HG03097 (cell line): ENCODE data around the gene TMPRSS12.
"Not testable (repeated sequence)": the region's sequence is repeated elsewhere in the genome, so short reads cannot be mapped to it uniquely, and the experiment has no call there.

Experiments
- ATAC-seq: cut with Tn5 transposase; IDR thresholded peaks from one replicate; pipeline ENCODE4 v1.9.1; 2021; ENCODE audit not compliant: unreplicated experiment, low FRiP score

The TMPRSS12 gene, protein sequence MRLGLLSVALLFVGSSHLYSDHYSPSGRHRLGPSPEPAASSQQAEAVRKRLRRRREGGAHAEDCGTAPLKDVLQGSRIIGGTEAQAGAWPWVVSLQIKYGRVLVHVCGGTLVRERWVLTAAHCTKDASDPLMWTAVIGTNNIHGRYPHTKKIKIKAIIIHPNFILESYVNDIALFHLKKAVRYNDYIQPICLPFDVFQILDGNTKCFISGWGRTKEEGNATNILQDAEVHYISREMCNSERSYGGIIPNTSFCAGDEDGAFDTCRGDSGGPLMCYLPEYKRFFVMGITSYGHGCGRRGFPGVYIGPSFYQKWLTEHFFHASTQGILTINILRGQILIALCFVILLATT

DNA sequence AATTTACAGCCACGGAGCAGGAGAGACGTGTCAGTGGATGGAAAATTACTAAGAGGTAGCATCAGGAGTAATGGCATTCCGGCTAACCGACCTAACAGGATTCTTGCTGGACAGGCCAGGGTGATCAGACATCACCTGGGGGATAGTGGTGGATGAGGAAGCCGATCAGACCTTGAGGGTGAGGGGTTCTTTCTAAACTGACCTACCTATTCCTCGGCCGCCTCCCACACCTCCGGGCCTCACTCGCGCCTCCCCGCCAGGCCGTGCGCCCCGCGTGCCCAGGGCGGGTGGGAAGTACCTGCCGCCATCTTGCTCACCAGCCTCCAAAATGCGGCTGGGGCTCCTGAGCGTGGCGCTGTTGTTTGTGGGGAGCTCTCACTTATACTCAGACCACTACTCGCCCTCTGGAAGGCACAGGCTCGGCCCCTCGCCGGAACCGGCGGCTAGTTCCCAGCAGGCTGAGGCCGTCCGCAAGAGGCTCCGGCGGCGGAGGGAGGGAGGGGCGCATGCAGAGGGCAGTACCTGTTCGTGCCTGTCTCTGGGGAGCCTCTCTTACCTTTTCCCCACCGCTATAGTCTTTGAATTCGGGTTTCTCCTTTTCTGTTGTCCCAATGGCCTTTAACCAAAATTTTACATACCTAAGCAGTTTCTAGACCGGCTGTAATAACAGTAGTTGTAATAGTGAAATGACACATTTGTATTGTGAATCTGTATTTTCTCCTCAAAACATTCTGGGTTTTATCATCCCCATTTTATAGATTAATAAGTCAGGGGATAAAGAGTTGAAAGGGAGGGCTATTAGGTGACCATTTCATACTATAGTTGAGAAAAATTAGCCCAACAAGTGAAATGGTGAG is at the start of gene TMPRSS12:
TSS of gene TMPRSS12 (plus strand) at position 290 of the 857 bp plus-strand sequence. CDS start at position 329, 39 bp downstream.
- ATAC-seq = no peak

DNA sequence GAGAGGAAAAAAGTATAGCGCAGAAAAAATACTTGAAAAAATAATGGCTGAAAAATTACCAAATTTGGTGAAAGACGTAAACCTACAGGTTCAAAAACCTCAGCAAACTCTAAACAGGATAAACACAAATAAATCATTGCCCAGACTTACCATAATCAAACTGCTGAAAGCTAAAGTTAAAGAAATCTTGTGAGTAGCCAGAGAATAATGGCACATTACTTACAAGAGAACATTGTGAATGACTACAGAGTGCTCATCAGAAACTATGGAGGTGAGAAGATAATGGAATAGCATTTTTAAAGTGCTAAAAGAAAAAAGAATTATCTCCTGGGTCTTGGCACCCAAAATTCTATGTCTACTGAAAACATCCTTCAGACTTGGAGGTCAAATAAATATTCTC is 42.8 kb upstream of the TMPRSS12 start:
- no peak for ATAC-seq

DNA sequence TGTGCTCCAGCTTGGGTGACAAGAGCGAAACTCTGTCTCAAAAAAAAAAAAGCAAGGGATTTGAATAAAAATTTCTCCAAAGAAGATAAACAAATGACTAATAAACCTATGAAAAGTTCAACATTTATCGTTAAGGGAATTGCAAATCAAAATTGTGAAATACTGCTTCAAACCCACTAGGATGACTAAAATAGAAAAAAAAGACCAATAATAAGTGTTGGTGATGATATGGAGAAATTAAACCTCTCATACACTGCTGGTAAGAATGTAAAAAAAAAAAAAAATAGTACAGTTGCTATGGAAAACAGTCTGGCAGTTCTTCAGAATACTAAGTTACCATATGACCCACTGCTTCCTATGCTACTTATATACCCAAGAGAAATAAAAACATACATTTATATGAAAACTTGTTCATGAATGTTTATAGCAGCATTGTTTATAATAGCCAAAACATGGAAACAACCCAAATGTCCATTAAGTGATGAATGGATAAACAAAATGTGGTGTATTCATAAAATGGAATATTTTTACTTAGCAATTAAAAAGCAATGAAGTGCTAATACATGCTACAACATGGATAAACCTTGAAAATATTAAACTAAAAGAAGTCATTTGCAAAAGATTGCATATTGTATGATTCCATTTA is 39.4 kb upstream of the TMPRSS12 start:
- no peak for ATAC-seq

- ATAC-seq = no peak
Measured at GRCh38 chr12:50806176-50806575, 36.5 kb upstream of the TMPRSS12 start.

- ATAC-seq = not testable (repeated sequence)
Measured at GRCh38 chr12:50809131-50809530, 33.6 kb upstream of the TMPRSS12 start.

GRCh38 chr12:50814921-50815320 is 27.8 kb upstream of the TMPRSS12 start:
- ATAC-seq = not testable (repeated sequence)

DNA sequence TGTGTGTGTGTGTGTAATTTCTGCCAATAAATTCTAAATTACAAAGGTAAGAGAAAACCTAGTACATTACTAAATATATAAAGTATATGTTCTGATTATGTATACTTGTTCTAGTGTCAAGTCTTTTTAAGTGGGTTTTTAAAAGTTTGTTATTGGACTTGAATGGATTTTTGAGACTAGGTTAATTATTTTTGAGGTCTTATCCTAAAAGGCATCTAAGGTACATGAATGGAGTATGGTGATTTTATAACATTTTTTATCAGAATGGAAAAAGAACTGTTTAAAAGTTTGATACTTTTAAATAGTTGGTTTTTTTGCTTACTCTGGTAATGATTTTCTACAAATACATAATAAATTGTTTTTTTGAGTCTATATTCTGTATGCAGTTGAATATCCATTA is 22.5 kb upstream of the TMPRSS12 start:
- no peak for ATAC-seq

GRCh38 chr12:50822082-50822481 is 20.6 kb upstream of the TMPRSS12 start:
- ATAC-seq = no peak

- not testable (repeated sequence) for ATAC-seq
Measured at GRCh38 chr12:50823724-50824123, 19.0 kb upstream of the TMPRSS12 start.

GRCh38 chr12:50824914-50825313 is 17.8 kb upstream of the TMPRSS12 start:
- ATAC-seq = no peak

DNA sequence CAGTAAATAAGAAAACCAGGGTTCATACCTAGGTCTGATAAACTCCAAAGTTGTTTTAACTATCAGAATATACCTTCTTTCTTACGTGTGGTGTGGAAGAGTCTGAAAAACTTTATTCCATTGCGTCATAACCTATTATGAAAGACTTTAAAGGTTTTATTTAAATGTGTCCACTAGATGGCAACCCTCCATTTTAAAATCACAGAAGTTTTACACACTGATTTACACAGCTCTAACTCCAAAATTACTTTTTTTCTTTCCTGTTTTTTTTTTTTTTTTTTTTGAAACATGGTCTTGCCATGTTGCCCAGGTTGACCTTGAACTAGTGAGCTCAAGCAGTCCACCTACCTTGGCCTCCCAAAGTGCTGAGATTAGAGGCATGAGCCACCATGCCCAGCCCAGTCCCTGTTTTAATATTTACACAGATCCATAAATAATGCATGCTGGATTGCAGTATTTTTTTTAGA is 17.3 kb upstream of the TMPRSS12 start:
- ATAC-seq = no peak

GRCh38 chr12:50828121-50828520 is 14.6 kb upstream of the TMPRSS12 start:
- ATAC-seq = no peak

- no peak for ATAC-seq
Measured at GRCh38 chr12:50828886-50829285, 13.8 kb upstream of the TMPRSS12 start.

- not testable (repeated sequence) for ATAC-seq
Measured at GRCh38 chr12:50833801-50834200, 8.9 kb upstream of the TMPRSS12 start.

- ATAC-seq = no peak
Measured at GRCh38 chr12:50839042-50839441, 3.7 kb upstream of the TMPRSS12 start.

- no peak for ATAC-seq
Measured at GRCh38 chr12:50840809-50841487, 1.8 kb upstream of the TMPRSS12 start.

DNA sequence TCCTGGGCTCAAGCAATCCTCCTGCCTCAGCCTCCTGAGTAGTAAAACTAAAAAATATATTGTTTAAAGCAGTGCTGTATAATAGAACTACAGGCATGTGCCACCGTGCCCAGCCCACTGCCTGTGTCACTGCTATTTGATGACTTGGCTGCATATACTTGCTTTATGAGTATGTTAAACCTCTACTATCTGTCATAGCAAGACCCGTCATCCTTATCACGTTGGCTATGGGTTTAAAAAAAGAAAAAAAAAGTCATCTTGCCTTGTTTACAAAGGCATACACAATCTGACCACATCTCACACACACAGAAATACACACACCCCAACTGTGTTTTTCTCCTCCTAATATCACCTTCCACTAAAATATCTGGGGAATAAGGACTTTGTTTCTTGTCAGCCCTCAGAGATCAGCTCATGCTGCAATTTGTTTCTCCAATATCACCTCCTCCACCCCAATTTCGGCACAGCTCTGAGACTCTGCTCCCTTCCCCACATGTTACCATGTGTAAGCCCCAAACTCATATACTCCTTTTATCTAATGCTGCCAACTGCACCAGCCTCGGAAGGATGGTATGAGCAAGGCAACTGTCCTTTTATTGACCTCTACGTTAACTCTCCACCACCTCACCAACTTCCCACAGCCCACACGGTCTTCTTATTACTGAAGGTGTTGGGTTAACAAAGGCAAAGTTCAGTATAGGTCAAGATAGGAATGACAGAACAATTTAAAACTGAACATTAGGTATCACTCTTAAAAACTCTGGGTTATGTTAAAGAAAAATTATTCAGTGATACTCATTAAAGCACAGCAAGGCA is 802 bp upstream of the TMPRSS12 start:
- no peak for ATAC-seq

- no peak for ATAC-seq
Measured at GRCh38 chr12:50845021-50845647, 2.4 kb downstream of the TMPRSS12 start.

DNA sequence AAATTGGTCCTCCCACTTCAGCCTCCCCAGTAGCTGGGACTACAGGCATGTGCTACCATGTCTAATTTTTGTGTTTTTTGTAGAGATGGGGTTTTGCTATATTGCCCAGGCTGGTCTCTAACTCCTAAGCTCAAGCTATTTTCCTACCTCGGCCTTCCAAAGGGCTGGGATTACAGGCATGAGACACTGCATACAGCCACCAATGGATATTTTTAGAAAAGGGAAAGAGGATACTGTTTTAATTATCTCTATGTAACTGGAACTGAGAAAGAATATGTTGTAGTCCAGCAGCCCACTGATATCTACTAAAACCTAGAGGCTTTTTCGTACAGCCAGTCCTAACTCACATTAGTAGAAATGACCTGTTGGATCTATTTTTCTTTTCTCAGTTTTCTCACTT is 6.2 kb downstream of the TMPRSS12 start:
- no peak for ATAC-seq
